Epithelial cell of esophagus (primary cell): ENCODE results near the gene TTC38.

Source experiments
- DNase-seq: peaks from one replicate; pipeline ENCODE4 v3.0.0; 2010; ENCODE audit warnings: low read depth
- H3K4me3 ChIP-seq: 2 replicates; pipeline ENCODE4 v1.5.1; 2011; ENCODE audit warnings: mild to moderate bottlenecking, low read length, control low read depth
- CTCF ChIP-seq: IDR thresholded peaks from 2 replicates; pipeline ENCODE4 v1.5.1; 2011; ENCODE audit warnings: low read depth, mild to moderate bottlenecking, low read length, control low read depth, inconsistent platforms; ENCODE audit not compliant: insufficient read depth; ENCODE audit errors: missing control alignments

Gene TTC38

GRCh38 chr22:46330426-46330825 lies 62.6 kb downstream of the TTC38 start:
- no peak for TF ChIP-seq CTCF
- no peak overlapping the region for H3K4me3 ChIP-seq
- DNase-seq, result no peak

GRCh38 chr22:46331496-46331895 lies 63.7 kb downstream of the TTC38 start:
- no peak overlapping the region for H3K4me3 ChIP-seq
- DNase-seq, result no peak
- no peak for TF ChIP-seq CTCF

GRCh38 chr22:46335201-46336118 lies 67.7 kb downstream of the TTC38 start, which contains the start of gene TRMU:
TRMU (plus strand) TSS chr22:46335714; CDS start chr22:46335765, 51 bp downstream.
- no peak for TF ChIP-seq CTCF
- H3K4me3 ChIP-seq, result peak within 1 kb of the TSS; percentile 88
- DNase-seq, result peak; percentile 89

- DNase-seq, result peak; percentile 55
- H3K4me3 ChIP-seq, result peak overlapping the region; percentile 88
- TF ChIP-seq CTCF, result no peak
Measured at GRCh38 chr22:46336119-46337078, 68.6 kb downstream of the TTC38 start.

- no peak overlapping the region for H3K4me3 ChIP-seq
- DNase-seq, result no peak
- TF ChIP-seq CTCF, result no peak
Measured at GRCh38 chr22:46337870-46338269, 70.1 kb downstream of the TTC38 start.

- no peak for DNase-seq
- TF ChIP-seq CTCF, result no peak
- H3K4me3 ChIP-seq, result no peak overlapping the region
Measured at GRCh38 chr22:46338636-46339035, 70.8 kb downstream of the TTC38 start.
